ENCODE measurements around the gene ECHDC1.

ECHDC1 gene

GRCh38 chr6:127273499-127273898 is 69.9 kb downstream of the ECHDC1 start:
- no peak for TF ChIP-seq CTCF (IDR thresholded peaks at IDR 0.05; ENCODE audit: insufficient read depth, low read length, poor library complexity, severe bottlenecking)

GRCh38 chr6:127272576-127272975 is 70.8 kb downstream of the ECHDC1 start:
- DNase-seq (ENCODE audit: extremely low read depth, insufficient read length) = no peak
- H3K27me3 ChIP-seq (replicated peaks; ENCODE audit: control insufficient read depth, insufficient read depth, low read length) = no peaks in the 10 kb centered on the region
- no peaks in the 10 kb centered on the region for H3K36me3 ChIP-seq (ENCODE audit: control insufficient read depth, insufficient read depth, low read length)
- H3K4me3 ChIP-seq (replicated peaks; ENCODE audit: low read depth, low read length) = no peak overlapping the region
- no peak for TF ChIP-seq CTCF (IDR thresholded peaks at IDR 0.05; ENCODE audit: insufficient read depth, low read length, poor library complexity, severe bottlenecking)

More at GRCh38 chr6:127273499-127273898, 69.9 kb downstream of the ECHDC1 start:
- Histone ChIP-seq H3K27me3 (replicated peaks; ENCODE audit: control insufficient read depth, insufficient read depth, low read length) (no peaks in the 10 kb centered on the region), H3K4me3 (replicated peaks; ENCODE audit: low read depth, low read length) (no peak overlapping the region), H3K36me3 (ENCODE audit: control insufficient read depth, insufficient read depth, low read length) (no peaks in the 10 kb centered on the region)
- DNase-seq (ENCODE audit: extremely low read depth, insufficient read length) = no peak

GRCh38 chr6:127267646-127268625 is 75.5 kb downstream of the ECHDC1 start:
- H3K4me3 ChIP-seq (replicated peaks; ENCODE audit: low read depth, low read length) = peak overlapping the region; percentile 94
- TF ChIP-seq CTCF (IDR thresholded peaks at IDR 0.05; ENCODE audit: insufficient read depth, low read length, poor library complexity, severe bottlenecking) = no peak
- DNase-seq (ENCODE audit: extremely low read depth, insufficient read length) = no peak
- no peaks in the 10 kb centered on the region for H3K27me3 ChIP-seq (replicated peaks; ENCODE audit: control insufficient read depth, insufficient read depth, low read length)
- H3K36me3 ChIP-seq (ENCODE audit: control insufficient read depth, insufficient read depth, low read length) = no peaks in the 10 kb centered on the region

GRCh38 chr6:127266892-127267645 is 76.3 kb downstream of the ECHDC1 start:
- H3K36me3 ChIP-seq (ENCODE audit: control insufficient read depth, insufficient read depth, low read length) = no peaks in the 10 kb centered on the region
- H3K4me3 ChIP-seq (replicated peaks; ENCODE audit: low read depth, low read length) = peak overlapping the region; percentile 94
- no peak for TF ChIP-seq CTCF (IDR thresholded peaks at IDR 0.05; ENCODE audit: insufficient read depth, low read length, poor library complexity, severe bottlenecking)
- DNase-seq (ENCODE audit: extremely low read depth, insufficient read length) = peak; percentile 85
- H3K27me3 ChIP-seq (replicated peaks; ENCODE audit: control insufficient read depth, insufficient read depth, low read length) = no peaks in the 10 kb centered on the region

GRCh38 chr6:127266178-127266891 is 77.1 kb downstream of the ECHDC1 start, which contains the start of gene RNF146:
RNF146 (plus strand) TSS chr6:127266864; CDS start chr6:127280339, 13,475 bp downstream.
- Histone ChIP-seq H3K4me3 (replicated peaks; ENCODE audit: low read depth, low read length) (peak within 1 kb of the TSS; percentile 94), H3K36me3 (ENCODE audit: control insufficient read depth, insufficient read depth, low read length) (no peaks in the 10 kb centered on the region), H3K27me3 (replicated peaks; ENCODE audit: control insufficient read depth, insufficient read depth, low read length) (no peaks in the 10 kb centered on the region)
- peak; percentile 90 for DNase-seq (ENCODE audit: extremely low read depth, insufficient read length)
- peak; percentile 82 for TF ChIP-seq CTCF (IDR thresholded peaks at IDR 0.05; ENCODE audit: insufficient read depth, low read length, poor library complexity, severe bottlenecking)
